WTC11 (cell line): ENCODE results near the gene WWOX.

Experiments used
- ARID4B ChIP-seq: sonication (generic); formaldehyde crosslinking; IDR thresholded peaks from 2 replicates; pipeline ENCODE4 v1.8.0; 2023; ENCODE audit warnings: missing genetic modification reagents, mild to moderate bottlenecking, borderline replicate concordance
- ATF2 ChIP-seq: sonication (generic); formaldehyde crosslinking; IDR thresholded peaks from 2 replicates; pipeline ENCODE4 v1.8.1; 2022; ENCODE audit warnings: low read depth, missing genetic modification reagents, borderline replicate concordance
- CREM ChIP-seq: sonication (generic); formaldehyde crosslinking; IDR thresholded peaks from 2 replicates; pipeline ENCODE4 v1.8.1; 2022; ENCODE audit warnings: mild to moderate bottlenecking, missing genetic modification reagents, moderate library complexity
- CTCF ChIP-seq: fragments of 200-600 bp; IDR thresholded peaks from 2 replicates; pipeline ENCODE4 v1.8.0; 2022; ENCODE audit warnings: antibody characterized with exemption
- ETV6 ChIP-seq: sonication (generic); formaldehyde crosslinking; IDR thresholded peaks from 2 replicates; pipeline ENCODE4 v1.8.1; 2022; ENCODE audit warnings: mild to moderate bottlenecking, missing genetic modification reagents
- FOXK1 ChIP-seq: sonication (generic); formaldehyde crosslinking; IDR thresholded peaks from 2 replicates; pipeline ENCODE4 v1.8.0; 2022; ENCODE audit warnings: mild to moderate bottlenecking, moderate library complexity, missing genetic modification reagents
- IRF2 ChIP-seq: sonication (generic); formaldehyde crosslinking; IDR thresholded peaks from 2 replicates; pipeline ENCODE4 v1.8.0; 2022; ENCODE audit warnings: low read depth, missing genetic modification reagents, borderline replicate concordance
- JAZF1 ChIP-seq: fragments of 250-450 bp; sonication (Bioruptor Pico); IDR thresholded peaks from 2 replicates; pipeline ENCODE4 v1.9.0; 2021; ENCODE audit warnings: moderate library complexity, mild to moderate bottlenecking, inconsistent platforms
- MAX ChIP-seq: sonication (generic); formaldehyde crosslinking; IDR thresholded peaks from 2 replicates; pipeline ENCODE4 v1.8.0; 2022; ENCODE audit warnings: mild to moderate bottlenecking, missing genetic modification reagents
- NR1H2 ChIP-seq: sonication (generic); formaldehyde crosslinking; IDR thresholded peaks from 2 replicates; pipeline ENCODE4 v1.9.0; 2021; ENCODE audit warnings: mild to moderate bottlenecking, moderate library complexity, missing genetic modification reagents
- RELA ChIP-seq: sonication (generic); formaldehyde crosslinking; IDR thresholded peaks from 2 replicates; pipeline ENCODE4 v1.8.1; 2022; ENCODE audit warnings: missing genetic modification reagents, mild to moderate bottlenecking, borderline replicate concordance
- SP1 ChIP-seq: sonication (generic); formaldehyde crosslinking; conservative IDR thresholded peaks from 2 replicates; pipeline ENCODE4 v1.8.1; 2022; ENCODE audit warnings: missing genetic modification reagents
- TCF7 ChIP-seq: sonication (generic); formaldehyde crosslinking; IDR thresholded peaks from 2 replicates; pipeline ENCODE4 v1.8.0; 2022; ENCODE audit warnings: mild to moderate bottlenecking, low read depth, missing genetic modification reagents, moderate library complexity

GRCh38 chr16:78499399-78499798 lies 399.9 kb downstream of the WWOX start:
- no peak for TF ChIP-seq CTCF
- TF ChIP-seq ATF2 (CRISPR knock-in tag) = no peak
- no peak for TF ChIP-seq TCF7 (CRISPR knock-in tag)
- no peak for TF ChIP-seq IRF2
- no peak for TF ChIP-seq JAZF1 (CRISPR knock-in tag)
- TF ChIP-seq ARID4B (CRISPR knock-in tag) = no peak
- TF ChIP-seq MAX (CRISPR knock-in tag) = no peak
- no peak for TF ChIP-seq NR1H2 (CRISPR knock-in tag)
- TF ChIP-seq ETV6 (CRISPR knock-in tag) = no peak
- no peak for TF ChIP-seq SP1 (CRISPR knock-in tag)
- TF ChIP-seq CREM (CRISPR knock-in tag) = no peak
- TF ChIP-seq RELA = no peak
- no peak for TF ChIP-seq FOXK1 (CRISPR knock-in tag)
